Loucy (cell line): ENCODE results near the gene SNX14.

ENCODE experiments used
- EZH2phosphoT487 ChIP-seq: fragments of 200-600 bp; IDR thresholded peaks from 2 replicates; pipeline ENCODE4 v1.6.1; 2018; ENCODE audit warnings: antibody characterized with exemption, mild to moderate bottlenecking, moderate library complexity, borderline replicate concordance
- TF ChIP-seq, protein P1 (sequence below): fragments of 200-600 bp; sonication (generic); conservative IDR thresholded peaks from 2 replicates; pipeline ENCODE4 v1.5.1; 2014; ENCODE audit warnings: mild to moderate bottlenecking, antibody characterized with exemption, low read length

DNA sequence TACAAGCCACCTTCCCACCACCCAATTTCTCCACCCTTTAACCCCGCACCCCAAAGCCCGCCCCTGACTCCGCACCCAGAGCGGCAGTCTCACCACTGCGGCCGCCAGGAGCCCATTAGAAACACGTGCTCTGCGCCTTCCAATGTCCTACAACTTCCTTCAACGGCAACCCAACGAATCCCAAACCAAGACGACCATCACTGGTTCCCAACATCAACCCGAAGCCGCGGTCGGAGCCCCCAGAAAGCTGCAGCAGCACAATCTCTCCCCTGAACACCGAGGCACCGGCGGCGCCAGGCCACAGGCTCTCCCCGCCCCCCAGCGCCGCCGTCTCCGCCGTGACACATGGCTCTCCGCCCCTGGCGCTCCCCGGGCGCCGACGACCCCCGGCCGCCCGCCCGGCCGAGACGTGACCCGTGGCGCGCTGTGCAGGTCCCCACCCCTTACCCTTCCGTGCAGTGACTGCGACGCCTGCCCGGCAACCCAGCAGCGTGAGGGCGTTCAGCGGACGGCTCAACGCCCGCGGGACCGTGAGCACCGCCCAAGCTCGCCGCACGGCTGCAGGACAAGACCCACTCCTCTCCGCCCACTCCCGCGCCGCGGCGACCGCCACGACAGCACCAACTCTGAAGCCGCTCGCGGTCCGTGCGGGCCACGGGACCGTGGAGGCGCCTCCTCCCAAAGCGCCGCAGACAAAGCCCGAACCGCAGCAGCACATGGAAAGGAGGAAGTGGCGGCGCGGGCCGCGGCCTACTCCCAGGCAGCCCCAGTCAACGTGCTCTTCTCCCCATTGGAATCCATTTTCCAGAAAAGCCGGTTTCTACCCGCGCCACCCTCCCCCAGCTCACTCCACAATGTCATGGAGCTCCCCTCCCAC, 48.5 kb upstream of the SNX14 start:
- TF ChIP-seq, protein P1, sequence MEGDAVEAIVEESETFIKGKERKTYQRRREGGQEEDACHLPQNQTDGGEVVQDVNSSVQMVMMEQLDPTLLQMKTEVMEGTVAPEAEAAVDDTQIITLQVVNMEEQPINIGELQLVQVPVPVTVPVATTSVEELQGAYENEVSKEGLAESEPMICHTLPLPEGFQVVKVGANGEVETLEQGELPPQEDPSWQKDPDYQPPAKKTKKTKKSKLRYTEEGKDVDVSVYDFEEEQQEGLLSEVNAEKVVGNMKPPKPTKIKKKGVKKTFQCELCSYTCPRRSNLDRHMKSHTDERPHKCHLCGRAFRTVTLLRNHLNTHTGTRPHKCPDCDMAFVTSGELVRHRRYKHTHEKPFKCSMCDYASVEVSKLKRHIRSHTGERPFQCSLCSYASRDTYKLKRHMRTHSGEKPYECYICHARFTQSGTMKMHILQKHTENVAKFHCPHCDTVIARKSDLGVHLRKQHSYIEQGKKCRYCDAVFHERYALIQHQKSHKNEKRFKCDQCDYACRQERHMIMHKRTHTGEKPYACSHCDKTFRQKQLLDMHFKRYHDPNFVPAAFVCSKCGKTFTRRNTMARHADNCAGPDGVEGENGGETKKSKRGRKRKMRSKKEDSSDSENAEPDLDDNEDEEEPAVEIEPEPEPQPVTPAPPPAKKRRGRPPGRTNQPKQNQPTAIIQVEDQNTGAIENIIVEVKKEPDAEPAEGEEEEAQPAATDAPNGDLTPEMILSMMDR = no peak
- no peak for TF ChIP-seq EZH2phosphoT487
